HCT116 (cell line): Measurements from ENCODE around the gene PRR5L. TPM values are rescaled to one million over a fixed set of nuclear protein-coding genes. Genes with fewer than 3 reads are reported as not detected.
A peak's percentile ranks its signal among the peaks of the same experiment; 100 is the strongest.

ENCODE experiments used
- ATAC-seq: fragments of 200-7000 bp; cut with Tn5 transposase; 2 replicates; pipeline ENCODE4 v1.9.1; 2020; ENCODE audit warnings: mild to moderate bottlenecking, moderate library complexity
- BruUV-seq: library from RNA; stranded (reverse); fragments of 400-500 nt; replicated peaks from 2 replicates; lab custom pipeline; 2021; lab: Mats Ljungman, UMichigan
- CTCF ChIA-PET: fragments of 300-600 bp; sonication (Branson Sonifier 250); formaldehyde crosslinking; loops from one replicate; lab custom pipeline; 2021; ENCODE audit warnings: antibody characterized with exemption; lab: Charles Lee
- POLR2A ChIA-PET: fragments of 300-600, 350-600 bp; sonication (Branson Sonifier 250); formaldehyde crosslinking; loops from one replicate; lab custom pipeline; 2021; ENCODE audit warnings: antibody characterized with exemption; lab: Charles Lee
- RAD21 ChIA-PET, 2 experiments: fragments of 300-600 bp; sonication (Branson Sonifier 250); formaldehyde crosslinking; loops; one replicate each; lab custom pipeline; 2023; ENCODE audit warnings: low total read pairs in 2 of 2; ENCODE audit not compliant: uncharacterized antibody in 2 of 2, unreplicated experiment in 2 of 2, low non-redundant PET in 1 of 2; lab: Charles Lee
- DNase-seq: peaks from one replicate; pipeline ENCODE4 v3.0.0-alpha.2; 2010; ENCODE audit warnings: low read depth, low spot score
- H2AFZ ChIP-seq: fragments of 200-600 bp; shearing (Covaris generic), sonication (generic); 2 replicates; pipeline ENCODE4 v1.6.1; 2017; ENCODE audit warnings: low read depth, mixed run types, mixed read lengths, antibody characterized with exemption, low read length; ENCODE audit not compliant: poor library complexity, severe bottlenecking
- H3K27ac ChIP-seq: 2 replicates; pipeline ENCODE4 v1.5.1; 2012; ENCODE audit warnings: low read depth, low read length
- H3K27me3 ChIP-seq: fragments of 200-600 bp; sonication (generic); 2 replicates; pipeline ENCODE4 v1.6.1; 2016; ENCODE audit warnings: mixed run types, low read length, mixed read lengths; ENCODE audit not compliant: insufficient read depth
- H3K36me3 ChIP-seq, 2 experiments: fragments of 200-500 bp in 1 of 2; fragments of 200-600 bp in 1 of 2; sonication (Bioruptor generic) in 1 of 2; sonication (generic) in 1 of 2; 2 replicates each; pipeline versions ENCODE4 v1.5.1 to v1.6.1; 2014 to 2016; ENCODE audit warnings: low read length in 2 of 2, inconsistent platforms in 1 of 2, mixed read lengths in 1 of 2, mixed run types in 1 of 2; ENCODE audit not compliant: insufficient read depth in 2 of 2, control insufficient read depth in 1 of 2
- H3K4me1 ChIP-seq, 2 experiments: fragments of 200-600 bp in 1 of 2; sonication (generic) in 1 of 2; 2 replicates each; pipeline versions ENCODE4 v1.5.1 to v1.6.1; 2012 to 2017; ENCODE audit warnings: low read length in 2 of 2, inconsistent platforms in 1 of 2, mild to moderate bottlenecking in 1 of 2, mixed read lengths in 1 of 2, mixed run types in 1 of 2, moderate library complexity in 1 of 2; ENCODE audit not compliant: insufficient read depth in 2 of 2, control insufficient read depth in 1 of 2
- H3K4me2 ChIP-seq: fragments of 200-600 bp; sonication (generic); 2 replicates; pipeline ENCODE4 v1.6.1; 2017; ENCODE audit warnings: mixed run types, low read length, mixed read lengths
- H3K4me3 ChIP-seq, 2 experiments: fragments of 200-600 bp in 1 of 2; sonication (generic) in 1 of 2; replicated peaks in 1 of 2; 2 replicates each; pipeline ENCODE4 v1.5.1; 2011 to 2016; ENCODE audit warnings: low read length in 2 of 2, control low read depth in 1 of 2, low read depth in 1 of 2, mild to moderate bottlenecking in 1 of 2, mixed read lengths in 1 of 2, mixed run types in 1 of 2
- H3K79me2 ChIP-seq: fragments of 200-600 bp; sonication (generic); 2 replicates; pipeline ENCODE4 v1.6.1; 2017; ENCODE audit warnings: mild to moderate bottlenecking, mixed run types, low read length, moderate library complexity, mixed read lengths; ENCODE audit not compliant: insufficient read depth
- H3K9ac ChIP-seq: fragments of 200-600 bp; sonication (generic); 2 replicates; pipeline ENCODE4 v1.6.1; 2016; ENCODE audit warnings: low read length, mixed read lengths
- H3K9me2 ChIP-seq: fragments of 200-600 bp; sonication (generic), shearing (Covaris generic); 2 replicates; pipeline ENCODE4 v1.6.1; 2017; ENCODE audit warnings: mixed run types, mild to moderate bottlenecking, moderate library complexity; ENCODE audit not compliant: insufficient read depth
- H3K9me3 ChIP-seq, 2 experiments: fragments of 200-500 bp in 1 of 2; fragments of 200-600 bp in 1 of 2; sonication (Bioruptor generic) in 1 of 2; sonication (generic) in 1 of 2; 2 replicates each; pipeline ENCODE4 v1.6.1; 2014 to 2017; ENCODE audit warnings: low read length in 2 of 2, mixed read lengths in 2 of 2, inconsistent platforms in 1 of 2, low read depth in 1 of 2, mild to moderate bottlenecking in 1 of 2, mixed run types in 1 of 2, moderate library complexity in 1 of 2; ENCODE audit not compliant: control insufficient read depth in 1 of 2, insufficient read depth in 1 of 2
- H4K20me1 ChIP-seq: fragments of 200-600 bp; sonication (generic), shearing (Covaris generic); 2 replicates; pipeline ENCODE4 v1.6.1; 2017; ENCODE audit warnings: mixed run types, mild to moderate bottlenecking, moderate library complexity; ENCODE audit not compliant: insufficient read depth
- EGR1 ChIP-seq: IDR thresholded peaks from 2 replicates; pipeline ENCODE4 v1.6.1; 2012; ENCODE audit warnings: low read depth
- ELF1 ChIP-seq: IDR thresholded peaks from 2 replicates; pipeline ENCODE4 v1.6.1; 2012; ENCODE audit warnings: low read depth, borderline replicate concordance
- RAD21 ChIP-seq: IDR thresholded peaks from 2 replicates; pipeline ENCODE4 v1.6.1; 2012; ENCODE audit warnings: low read depth, mild to moderate bottlenecking
- intact Hi-C: fragments of 100-400 bp; cut with micrococcal nuclease; formaldehyde crosslinking; loops from 2 replicates; pipeline ENCODE4 v1.10.0; 2022
- total RNA-seq: library from RNA; stranded (reverse); gene quantifications from one replicate; pipeline ENCODE4 v1.2.1, GENCODE V29; 2021; ENCODE audit not compliant: unreplicated experiment
- TF ChIP-seq, protein P1 (sequence below), 3 experiments: fragments of 200-600 bp in 1 of 3; sonication (generic) in 1 of 3; IDR thresholded peaks in 2 of 3; conservative IDR thresholded peaks in 1 of 3; 2 replicates each; pipeline ENCODE4 v1.5.1; 2012 to 2017; ENCODE audit warnings: low read depth in 2 of 3, low read length in 2 of 3, antibody characterized with exemption in 1 of 3, borderline replicate concordance in 1 of 3, control low read depth in 1 of 3, mild to moderate bottlenecking in 1 of 3, mixed read lengths in 1 of 3, mixed run types in 1 of 3, moderate library complexity in 1 of 3; ENCODE audit not compliant: insufficient read depth in 1 of 3

The PRR5L gene
- total RNA-seq, 1 experiment from 2014 or later, result 0.47 TPM

DNA sequence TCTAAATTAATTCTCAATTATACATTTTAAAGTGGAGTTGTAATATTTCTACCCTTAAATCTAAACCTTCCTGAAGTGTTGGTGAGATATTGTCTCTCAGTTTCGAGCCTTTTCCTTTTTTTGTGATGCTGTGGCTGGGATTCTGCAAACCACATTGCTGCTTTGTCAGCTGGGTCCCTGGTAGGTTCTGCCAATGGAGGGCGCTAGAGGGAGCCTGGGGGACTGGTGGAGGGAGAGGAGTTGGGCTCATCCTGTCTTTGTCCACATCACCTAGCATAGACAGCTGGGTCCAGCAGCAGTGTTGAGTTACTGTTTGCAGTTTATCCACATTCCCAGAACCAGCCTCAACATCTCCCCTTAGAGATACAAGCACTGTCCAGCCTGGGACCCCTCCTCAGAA lies 173.0 kb downstream of the PRR5L start:
- Histone ChIP-seq H3K9me2 (no peaks in the 10 kb centered on the region), H3K4me3 (no peak overlapping the region), H3K79me2 (no peaks in the 10 kb centered on the region), H3K27me3 (peaks cover 16% of the 10 kb centered on the region; the same call in 1 of the 2 replicates), H3K9me3 (no peaks in the 10 kb centered on the region), H4K20me1 (no peaks in the 10 kb centered on the region), H3K4me2 (no peak overlapping the region), H2AFZ (no peak overlapping the region), H3K4me1 (no peaks in the 10 kb centered on the region; a peak in 1 of 4 replicates), H3K27ac (no peak overlapping the region), H3K9ac (no peak overlapping the region), H3K36me3 (no peaks in the 10 kb centered on the region)
- no TSS peak for BruUV-seq
- ATAC-seq (no peak), DNase-seq (no peak)
- CTCF ChIA-PET, result interaction anchor here (1.1 to 2.7 kb wide), 2 partner anchors 24 to 177 kb away, joined by 3 to 9 read pairs; no protein-coding TSS in a partner anchor
- POLR2A ChIA-PET, result no interaction called here
- RAD21 ChIA-PET, result no interaction called here
- TF ChIP-seq, protein P1, sequence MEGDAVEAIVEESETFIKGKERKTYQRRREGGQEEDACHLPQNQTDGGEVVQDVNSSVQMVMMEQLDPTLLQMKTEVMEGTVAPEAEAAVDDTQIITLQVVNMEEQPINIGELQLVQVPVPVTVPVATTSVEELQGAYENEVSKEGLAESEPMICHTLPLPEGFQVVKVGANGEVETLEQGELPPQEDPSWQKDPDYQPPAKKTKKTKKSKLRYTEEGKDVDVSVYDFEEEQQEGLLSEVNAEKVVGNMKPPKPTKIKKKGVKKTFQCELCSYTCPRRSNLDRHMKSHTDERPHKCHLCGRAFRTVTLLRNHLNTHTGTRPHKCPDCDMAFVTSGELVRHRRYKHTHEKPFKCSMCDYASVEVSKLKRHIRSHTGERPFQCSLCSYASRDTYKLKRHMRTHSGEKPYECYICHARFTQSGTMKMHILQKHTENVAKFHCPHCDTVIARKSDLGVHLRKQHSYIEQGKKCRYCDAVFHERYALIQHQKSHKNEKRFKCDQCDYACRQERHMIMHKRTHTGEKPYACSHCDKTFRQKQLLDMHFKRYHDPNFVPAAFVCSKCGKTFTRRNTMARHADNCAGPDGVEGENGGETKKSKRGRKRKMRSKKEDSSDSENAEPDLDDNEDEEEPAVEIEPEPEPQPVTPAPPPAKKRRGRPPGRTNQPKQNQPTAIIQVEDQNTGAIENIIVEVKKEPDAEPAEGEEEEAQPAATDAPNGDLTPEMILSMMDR (IDR thresholded peaks at IDR 0.05 in 2 of 3, conservative IDR thresholded peaks at IDR 0.05 in 1 of 3; ENCODE audit: borderline replicate concordance in 1 of 3, insufficient read depth in 1 of 3, low read depth in 2 of 3, low read length in 2 of 3), result peak in 2 of 3 experiments; percentile 42 to 52; a peak in 4 of 6 replicates
- TF ChIP-seq EGR1 (no peak), RAD21 (peak; percentile 4; the same call in 1 of the 2 replicates), ELF1 (no peak)
- intact Hi-C loops, result no loop called here
